Stimulated activated CD4-positive, alpha-beta T cell treated with anti-CD3 and anti-CD28 coated beads, Interleukin-4, amount 100 ng/mL, for 1 hour (primary cell): Measurements from ENCODE around the gene ELP4.
A peak's percentile ranks its signal among the peaks of the same experiment; 100 is the strongest.

ENCODE experiments used
- DNase-seq: peaks from one replicate; pipeline ENCODE4 v3.0.0-alpha.2; 2020

ELP4 gene

DNA sequence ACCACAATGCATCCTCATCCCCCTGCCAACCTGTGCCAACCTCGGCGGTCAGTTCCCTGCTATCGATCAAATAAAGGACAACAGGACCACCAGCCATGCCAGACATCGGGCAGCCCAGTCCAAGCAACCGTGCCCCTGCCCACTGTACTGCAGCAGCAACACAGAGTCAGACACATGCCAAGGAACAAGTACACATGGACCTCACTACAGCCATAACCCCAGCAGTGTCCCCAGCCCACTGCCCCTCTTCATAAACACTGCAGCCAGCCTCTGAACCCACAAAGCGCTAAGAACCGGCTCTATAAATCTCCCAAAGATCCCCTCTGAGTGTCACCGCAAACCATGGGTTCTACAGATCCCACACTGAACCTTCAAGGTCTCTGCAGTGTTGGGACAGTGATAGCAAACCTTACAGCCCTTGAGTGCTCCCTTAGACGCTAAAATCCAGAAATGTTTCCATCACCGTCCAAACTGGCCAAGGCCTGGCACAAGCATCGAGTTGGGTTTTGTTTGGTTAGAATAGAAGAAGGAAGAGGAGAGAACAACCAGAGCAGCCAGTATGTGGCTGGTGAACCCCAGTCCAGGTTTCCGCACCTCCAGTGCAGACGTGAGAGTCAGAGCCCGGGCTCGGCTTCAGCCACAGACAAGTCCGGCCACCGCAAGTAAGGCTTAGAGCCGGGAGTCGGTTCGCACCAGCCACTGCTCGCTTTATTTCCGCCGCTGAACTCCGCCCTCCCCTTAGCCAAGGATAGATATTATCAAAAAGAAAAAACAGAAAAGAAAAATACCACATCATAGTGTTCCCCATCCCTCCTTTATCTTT is 293.6 kb downstream of the ELP4 start:
- DNase-seq = no peak

- no peak for DNase-seq
These were observed 294.3 kb downstream of the ELP4 start for GRCh38 chr11:31803813-31804311.

GRCh38 chr11:31804312-31805036 is 294.9 kb downstream of the ELP4 start:
- DNase-seq = no peak

- DNase-seq = no peak
These were observed 295.6 kb downstream of the ELP4 start for GRCh38 chr11:31805037-31805628.

DNA sequence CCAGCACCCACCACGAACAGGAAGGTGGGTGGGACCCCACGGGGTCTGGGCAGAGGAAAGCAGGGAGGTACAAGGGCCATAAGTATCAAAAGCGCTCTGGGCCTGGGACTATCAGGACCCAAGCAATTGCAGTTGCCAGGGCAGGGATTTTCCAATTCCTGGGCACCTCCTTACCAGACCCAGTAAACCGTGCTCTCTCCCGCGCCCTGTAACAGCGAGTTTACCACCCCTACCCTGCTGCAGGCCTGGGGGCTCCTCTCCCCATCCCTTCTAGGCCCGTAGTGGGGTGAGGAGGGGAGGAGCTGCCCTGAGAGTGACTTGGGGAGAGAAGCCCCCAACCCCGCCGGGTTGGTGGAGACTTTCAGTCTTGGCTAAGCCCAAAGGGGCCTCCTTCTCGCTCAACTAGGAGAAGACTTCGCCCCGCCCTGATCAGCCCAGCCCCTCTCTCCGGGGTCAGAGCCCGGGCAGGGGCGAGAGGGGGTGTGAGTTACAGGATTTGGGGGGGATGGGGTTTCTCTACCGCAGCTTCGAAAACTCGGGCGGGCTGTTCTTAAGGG is 296.1 kb downstream of the ELP4 start:
- DNase-seq = no peak

DNA sequence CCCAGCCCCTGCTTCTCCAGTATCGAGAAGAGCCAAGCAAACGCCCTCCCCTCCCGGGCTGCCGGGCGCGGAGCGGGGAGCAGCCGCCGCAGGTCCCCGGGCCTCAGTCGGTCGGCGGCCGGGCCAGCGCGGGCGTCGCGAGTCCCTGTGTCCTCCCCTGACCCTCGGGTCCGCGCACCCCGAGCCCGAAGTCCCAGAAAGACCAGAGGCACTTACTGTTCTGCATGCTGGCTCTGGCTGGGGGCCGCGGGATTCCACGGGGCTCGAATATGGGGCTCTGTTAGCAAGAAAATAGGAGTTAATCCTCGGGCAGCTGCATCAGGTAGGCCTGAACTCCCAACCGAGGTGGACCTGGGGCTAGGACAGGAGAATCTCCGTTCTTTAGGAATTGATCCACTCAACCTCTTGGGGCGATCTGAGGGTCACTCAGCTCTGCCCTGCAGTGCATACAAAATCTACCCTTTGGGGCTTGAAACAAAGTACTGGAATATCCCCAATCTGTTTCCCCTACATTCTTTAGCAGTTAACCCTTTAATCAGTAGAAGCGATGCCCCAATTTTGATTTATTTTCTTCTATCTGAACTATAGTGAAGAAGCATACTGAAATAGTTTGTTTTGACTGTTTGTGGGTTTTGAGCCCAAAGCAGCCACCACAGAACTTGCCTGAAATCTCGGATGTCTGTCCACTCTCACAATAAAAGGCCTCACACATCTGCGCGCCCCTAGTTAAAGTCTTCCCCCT is 296.8 kb downstream of the ELP4 start:
- DNase-seq = no peak

DNA sequence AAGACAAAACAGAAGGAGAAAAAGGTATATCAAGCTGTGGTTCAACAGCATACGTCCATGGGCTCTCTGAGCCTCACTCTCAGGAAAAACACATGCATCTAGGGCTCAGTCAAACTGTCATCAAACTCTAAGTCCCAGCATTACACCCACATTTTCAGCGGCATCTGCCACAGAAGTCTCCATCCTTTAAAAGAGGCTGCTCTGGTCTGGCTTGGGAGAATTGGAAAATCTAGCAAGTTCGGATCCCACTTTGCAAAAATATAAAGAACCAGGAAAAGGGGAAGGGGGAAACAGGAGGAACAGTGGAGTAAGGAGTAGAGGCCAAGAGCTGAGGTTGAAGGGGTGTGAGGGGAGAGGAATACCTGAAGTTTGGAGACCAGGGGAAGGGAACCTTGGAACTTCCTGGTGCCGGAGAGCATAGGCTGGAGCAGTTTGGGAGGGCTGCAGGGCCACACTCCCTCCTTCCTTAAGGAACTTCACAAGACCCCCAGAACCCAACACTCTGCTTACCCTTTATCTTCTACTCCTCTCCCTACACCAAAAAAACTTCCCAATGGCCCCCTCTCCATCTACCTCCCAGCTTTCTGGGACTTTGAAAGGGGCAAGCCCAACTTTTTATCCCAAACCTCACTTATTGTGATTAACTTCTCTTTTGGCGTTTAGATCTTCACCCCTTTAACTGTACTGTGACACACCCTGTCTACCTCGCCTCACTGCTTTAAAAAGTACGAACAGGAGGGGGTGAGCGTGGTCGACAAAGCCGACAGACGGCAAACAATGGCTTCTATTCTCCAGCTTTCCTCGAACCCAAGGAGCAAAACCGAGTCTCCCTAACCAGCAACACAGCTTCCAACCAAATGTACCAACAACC is 297.6 kb downstream of the ELP4 start:
- DNase-seq = no peak

GRCh38 chr11:31807799-31808667 is 298.5 kb downstream of the ELP4 start:
- no peak for DNase-seq

DNA sequence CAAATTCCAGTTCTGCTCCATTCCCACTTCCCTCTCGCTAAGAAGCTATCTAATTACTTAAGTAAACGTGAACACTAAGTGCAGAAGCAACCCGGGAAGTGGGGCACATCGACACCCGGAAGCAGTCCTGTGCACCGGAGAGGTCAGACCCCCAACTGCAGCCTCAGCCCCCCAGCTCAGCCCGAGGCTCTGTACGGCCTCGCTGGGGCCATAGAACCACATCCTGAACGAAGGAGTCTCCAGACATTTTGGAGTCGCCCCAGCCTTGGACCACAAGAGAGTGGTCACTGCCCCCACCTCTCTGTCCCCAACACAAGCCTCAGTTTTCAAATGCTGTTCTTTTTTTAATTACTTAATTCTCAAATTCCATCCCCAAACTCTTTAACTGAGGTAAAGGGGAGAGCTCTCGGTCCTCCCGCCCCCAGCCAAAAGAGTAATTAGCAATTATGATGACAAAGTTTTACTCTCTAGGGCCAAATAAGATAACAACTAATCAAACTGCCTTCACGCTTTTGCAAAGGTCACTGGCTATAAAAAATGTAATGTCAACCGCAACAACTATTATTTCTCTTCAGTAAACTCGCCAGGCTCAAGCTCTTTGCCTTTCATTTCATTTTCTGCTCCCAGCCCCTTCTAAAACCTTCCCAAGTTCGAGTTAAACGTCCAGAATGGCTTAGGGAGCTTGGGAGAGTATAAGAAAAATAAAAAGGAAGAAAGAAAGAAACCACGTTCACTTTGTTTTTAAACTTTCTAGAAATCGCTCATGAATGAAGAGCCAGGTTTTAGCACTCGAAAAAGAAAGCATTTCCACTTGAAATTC is 299.4 kb downstream of the ELP4 start:
- DNase-seq = no peak

GRCh38 chr11:31809541-31809856 is 299.9 kb downstream of the ELP4 start:
- DNase-seq = no peak

GRCh38 chr11:31809857-31810778 is 300.6 kb downstream of the ELP4 start:
- DNase-seq = no peak

DNA sequence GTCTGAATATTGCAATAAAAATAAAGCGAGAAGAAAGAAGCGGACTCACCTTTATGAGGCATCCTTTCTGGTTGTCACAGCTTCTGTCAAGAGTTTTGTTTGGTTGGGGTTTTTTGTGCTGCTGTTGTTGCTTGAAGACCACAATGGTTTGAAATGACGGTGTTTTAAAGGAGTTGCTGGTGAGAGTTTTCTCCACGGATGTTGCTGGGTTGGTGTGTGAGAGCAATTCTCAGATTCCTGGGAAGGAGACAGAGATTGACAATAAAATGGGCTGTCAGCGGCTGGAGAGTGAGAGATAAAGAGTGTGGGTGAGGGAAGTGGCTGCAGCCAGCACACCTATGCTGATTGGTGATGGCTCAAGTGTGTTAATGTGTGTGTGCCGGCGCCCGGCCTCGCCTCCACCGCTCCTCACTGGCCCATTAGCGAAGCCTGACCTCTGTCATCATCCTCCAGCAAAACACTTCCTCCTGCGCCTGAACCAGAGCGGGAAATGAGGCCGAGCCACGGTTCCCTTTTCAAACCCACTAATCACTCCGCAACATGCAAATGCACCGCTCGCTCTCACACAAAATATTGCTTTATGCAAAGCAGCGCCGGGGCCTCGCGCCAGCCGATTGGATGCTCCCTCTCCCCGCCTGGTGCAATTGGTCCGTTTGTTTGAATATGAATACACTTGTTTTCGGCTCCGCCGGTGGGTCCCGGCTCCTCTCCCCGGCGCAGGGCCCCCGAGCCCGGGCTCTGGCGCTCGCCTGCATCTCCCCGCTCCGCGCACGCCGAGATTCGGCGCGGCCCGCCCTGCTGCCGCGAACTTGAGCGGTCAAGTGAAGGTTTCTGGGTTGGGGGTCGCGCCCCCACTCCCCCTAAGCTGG is 301.4 kb downstream of the ELP4 start, which contains the start of gene PAX6:
TSS of gene PAX6 (minus strand) at position 544 of the 869 bp plus-strand sequence. CDS start 4,911 bp downstream, outside the sequence.
- peak; percentile 36 for DNase-seq

GRCh38 chr11:31812383-31813381 is 303.1 kb downstream of the ELP4 start:
- DNase-seq = no peak

GRCh38 chr11:31813391-31814175 is 304.0 kb downstream of the ELP4 start:
- no peak for DNase-seq

GRCh38 chr11:31814176-31814868 is 304.8 kb downstream of the ELP4 start:
- DNase-seq = no peak
